GM21529 (cell line): ENCODE results near the gene ATP2C1.

Experiments
- ATAC-seq: cut with Tn5 transposase; IDR thresholded peaks from one replicate; pipeline ENCODE4 v1.9.1; 2021; ENCODE audit not compliant: unreplicated experiment

The ATP2C1 gene

GRCh38 chr3:130933801-130934345 is 40.0 kb downstream of the ATP2C1 start:
- no peak for ATAC-seq

GRCh38 chr3:130934442-130935089 is 40.7 kb downstream of the ATP2C1 start:
- ATAC-seq = no peak

GRCh38 chr3:130935761-130936492 is 42.0 kb downstream of the ATP2C1 start:
- ATAC-seq = no peak

- ATAC-seq = no peak
Observed at GRCh38 chr3:130939753-130940152, 45.9 kb downstream of the ATP2C1 start.

GRCh38 chr3:130941793-130942192 is 47.9 kb downstream of the ATP2C1 start:
- no peak for ATAC-seq

GRCh38 chr3:130946882-130947281 is 53.0 kb downstream of the ATP2C1 start:
- no peak for ATAC-seq

- no peak for ATAC-seq
Observed at GRCh38 chr3:130948001-130948773, 54.3 kb downstream of the ATP2C1 start.

GRCh38 chr3:130948929-130949328 is 55.0 kb downstream of the ATP2C1 start:
- ATAC-seq = no peak

- ATAC-seq = no peak
Observed at GRCh38 chr3:130950124-130950523, 56.2 kb downstream of the ATP2C1 start.

GRCh38 chr3:130950641-130951040 is 56.8 kb downstream of the ATP2C1 start:
- no peak for ATAC-seq

GRCh38 chr3:130955481-130955880 is 61.6 kb downstream of the ATP2C1 start:
- ATAC-seq = no peak

- no peak for ATAC-seq
Observed at GRCh38 chr3:130956281-130956680, 62.4 kb downstream of the ATP2C1 start.

- no peak for ATAC-seq
Observed at GRCh38 chr3:130956721-130957120, 62.8 kb downstream of the ATP2C1 start.

GRCh38 chr3:130960139-130960795 is 66.4 kb downstream of the ATP2C1 start:
- ATAC-seq = no peak

- no peak for ATAC-seq
Observed at GRCh38 chr3:130961458-130961857, 67.6 kb downstream of the ATP2C1 start.

- ATAC-seq = no peak
Observed at GRCh38 chr3:130963444-130963843, 69.6 kb downstream of the ATP2C1 start.

- no peak for ATAC-seq
Observed at GRCh38 chr3:130963878-130964277, 70.0 kb downstream of the ATP2C1 start.

GRCh38 chr3:130967281-130967680 is 73.4 kb downstream of the ATP2C1 start:
- ATAC-seq = no peak

GRCh38 chr3:130968221-130968620 is 74.3 kb downstream of the ATP2C1 start:
- no peak for ATAC-seq

GRCh38 chr3:130969621-130970020 is 75.7 kb downstream of the ATP2C1 start:
- ATAC-seq = no peak

- no peak for ATAC-seq
Observed at GRCh38 chr3:130971208-130971607, 77.3 kb downstream of the ATP2C1 start.
